ENCODE results near the gene NHLRC3. TPM values are rescaled to one million over a fixed set of nuclear protein-coding genes. Genes with fewer than 3 reads are reported as not detected.

The NHLRC3 gene
- polyA plus RNA-seq, 1 donor from 2014 or later, result 66.5 TPM

GRCh38 chr13:39058040-39058439 is 19.8 kb downstream of the NHLRC3 start:
- Histone ChIP-seq H3K9ac (ENCODE audit: low read length) (no peak overlapping the region), H3K9me3 (ENCODE audit: low read length) (no peaks in the 10 kb centered on the region), H3K27me3 (ENCODE audit: insufficient read depth, low read depth, low read length) (no peaks in the 10 kb centered on the region), H3K27ac (ENCODE audit: low read length) (no peak overlapping the region), H3K4me2 (ENCODE audit: low read length) (no peak overlapping the region), H3K9me2 (ENCODE audit: insufficient read depth, low read length) (no peaks in the 10 kb centered on the region), H3K4me3 (ENCODE audit: low read length) (no peak overlapping the region), H4K20me1 (ENCODE audit: insufficient read depth) (no peaks in the 10 kb centered on the region), H2AFZ (ENCODE audit: low read depth, low read length) (no peak overlapping the region), H3F3A (ENCODE audit: insufficient read depth, low read length, poor library complexity, severe bottlenecking) (no peaks in the 10 kb centered on the region), H3K79me2 (replicated peaks; ENCODE audit: insufficient read depth, low read length) (no peaks in the 10 kb centered on the region), H3K36me3 (ENCODE audit: insufficient read depth, low read length) (no peaks in the 10 kb centered on the region)
- TF ChIP-seq MXI1 (conservative IDR thresholded peaks at IDR 0.05; ENCODE audit: poor library complexity, severe bottlenecking), result no peak
- TF ChIP-seq RAD21 (conservative IDR thresholded peaks at IDR 0.05), result no peak
- TF ChIP-seq EP300 (conservative IDR thresholded peaks at IDR 0.05; ENCODE audit: poor library complexity, severe bottlenecking), result no peak
- no peak for TF ChIP-seq SMC3 (conservative IDR thresholded peaks at IDR 0.05; ENCODE audit: poor library complexity)
- TF ChIP-seq EZH2 (IDR thresholded peaks at IDR 0.05; ENCODE audit: borderline replicate concordance, insufficient read depth, low read length, poor library complexity, severe bottlenecking), result no peak
- no peak for TF ChIP-seq CTCF (IDR thresholded peaks at IDR 0.05; ENCODE audit: poor library complexity, severe bottlenecking)
- no peak for TF ChIP-seq POLR2AphosphoS5 (IDR thresholded peaks at IDR 0.05)

- Histone ChIP-seq H3K9me2 (ENCODE audit: insufficient read depth, low read length) (no peaks in the 10 kb centered on the region), H3F3A (ENCODE audit: insufficient read depth, low read length, poor library complexity, severe bottlenecking) (no peaks in the 10 kb centered on the region), H3K36me3 (ENCODE audit: insufficient read depth, low read length) (no peaks in the 10 kb centered on the region), H3K4me2 (ENCODE audit: low read length) (no peak overlapping the region), H3K9me3 (ENCODE audit: low read length) (no peaks in the 10 kb centered on the region), H3K4me3 (ENCODE audit: low read length) (no peak overlapping the region), H3K27ac (ENCODE audit: low read length) (no peak overlapping the region), H4K20me1 (ENCODE audit: insufficient read depth) (no peaks in the 10 kb centered on the region), H2AFZ (ENCODE audit: low read depth, low read length) (no peak overlapping the region), H3K79me2 (replicated peaks; ENCODE audit: insufficient read depth, low read length) (no peaks in the 10 kb centered on the region), H3K27me3 (ENCODE audit: insufficient read depth, low read depth, low read length) (no peaks in the 10 kb centered on the region), H3K9ac (ENCODE audit: low read length) (no peak overlapping the region)
- TF ChIP-seq SMC3 (conservative IDR thresholded peaks at IDR 0.05; ENCODE audit: poor library complexity), result no peak
- TF ChIP-seq EP300 (conservative IDR thresholded peaks at IDR 0.05; ENCODE audit: poor library complexity, severe bottlenecking), result no peak
- no peak for TF ChIP-seq MXI1 (conservative IDR thresholded peaks at IDR 0.05; ENCODE audit: poor library complexity, severe bottlenecking)
- TF ChIP-seq POLR2AphosphoS5 (IDR thresholded peaks at IDR 0.05), result no peak
- no peak for TF ChIP-seq CTCF (IDR thresholded peaks at IDR 0.05; ENCODE audit: poor library complexity, severe bottlenecking)
- no peak for TF ChIP-seq REST (IDR thresholded peaks at IDR 0.05; ENCODE audit: borderline replicate concordance)
- no peak for TF ChIP-seq TAF1 (IDR thresholded peaks at IDR 0.05; ENCODE audit: low read depth)
- TF ChIP-seq RAD21 (conservative IDR thresholded peaks at IDR 0.05), result no peak
- TF ChIP-seq EZH2 (IDR thresholded peaks at IDR 0.05; ENCODE audit: borderline replicate concordance, insufficient read depth, low read length, poor library complexity, severe bottlenecking), result no peak
Observed at GRCh38 chr13:39062004-39062403, 23.7 kb downstream of the NHLRC3 start.
